GM21529 (cell line): ENCODE measurements around the gene RAG2.

Experiments used
- ATAC-seq: cut with Tn5 transposase; IDR thresholded peaks from one replicate; pipeline ENCODE4 v1.9.1; 2021; ENCODE audit not compliant: unreplicated experiment

Gene RAG2

GRCh38 chr11:36601155-36601554 lies 3.1 kb upstream of the RAG2 start:
- ATAC-seq, result no peak

GRCh38 chr11:36600180-36600579 lies 2.1 kb upstream of the RAG2 start:
- ATAC-seq, result no peak

- no peak for ATAC-seq
These were observed 1.2 kb downstream of the RAG2 start for GRCh38 chr11:36596880-36597279.

GRCh38 chr11:36594316-36594989 lies 3.6 kb downstream of the RAG2 start, which contains the start of gene IFTAP:
TSS of gene IFTAP (plus strand) at chr11:36594502. CDS start at chr11:36610104, 15,602 bp downstream.
- peak; percentile 97 for ATAC-seq

- no peak for ATAC-seq
These were observed 6.6 kb downstream of the RAG2 start for GRCh38 chr11:36591433-36591832.

GRCh38 chr11:36590513-36590912 lies 7.5 kb downstream of the RAG2 start:
- ATAC-seq, result no peak

GRCh38 chr11:36588099-36588498 lies 9.9 kb downstream of the RAG2 start:
- ATAC-seq, result no peak

GRCh38 chr11:36586543-36586942 lies 11.5 kb downstream of the RAG2 start:
- peak; percentile 83 for ATAC-seq

GRCh38 chr11:36583667-36584066 lies 14.4 kb downstream of the RAG2 start:
- ATAC-seq, result no peak

GRCh38 chr11:36581536-36581935 lies 16.5 kb downstream of the RAG2 start:
- ATAC-seq, result no peak

- no peak for ATAC-seq
These were observed 19.6 kb downstream of the RAG2 start for GRCh38 chr11:36578458-36578857.

- no peak for ATAC-seq
These were observed 20.2 kb downstream of the RAG2 start for GRCh38 chr11:36577859-36578258.

- ATAC-seq, result no peak
These were observed 20.7 kb downstream of the RAG2 start for GRCh38 chr11:36577373-36577772.

- ATAC-seq, result no peak
These were observed 23.6 kb downstream of the RAG2 start for GRCh38 chr11:36574486-36574885.

- ATAC-seq, result no peak
These were observed 28.9 kb downstream of the RAG2 start for GRCh38 chr11:36569095-36569494.

- no peak for ATAC-seq
These were observed 30.3 kb downstream of the RAG2 start, which contains the start of gene RAG1 for GRCh38 chr11:36567694-36568093. TSS of gene RAG1 (plus strand) at chr11:36568007. CDS start at chr11:36573305, 5,298 bp downstream.

GRCh38 chr11:36566407-36567053 lies 31.5 kb downstream of the RAG2 start:
- no peak for ATAC-seq

GRCh38 chr11:36565031-36565610 lies 32.9 kb downstream of the RAG2 start:
- ATAC-seq, result no peak

GRCh38 chr11:36564376-36565030 lies 33.5 kb downstream of the RAG2 start:
- peak; percentile 59 for ATAC-seq

GRCh38 chr11:36558571-36559413 lies 39.2 kb downstream of the RAG2 start:
- peak; percentile 87 for ATAC-seq

- ATAC-seq, result no peak
These were observed 40.0 kb downstream of the RAG2 start for GRCh38 chr11:36557991-36558390.
